Superior temporal gyrus (tissue), 1 donor: ENCODE data around the gene ETS1.
"Not testable (repeated sequence)": the region's sequence is repeated elsewhere in the genome, so short reads cannot be mapped to it uniquely, and the experiment has no call there.

ENCODE experiments used
- DNase-seq: peaks from one replicate; pipeline ENCODE4 v3.0.0-alpha.2; 2016; ENCODE audit errors: extremely low spot score

The ETS1 gene

GRCh38 chr11:128465531-128465930 is 121.8 kb downstream of the ETS1 start:
- DNase-seq = no peak

GRCh38 chr11:128464878-128465450 is 122.4 kb downstream of the ETS1 start:
- no peak for DNase-seq

GRCh38 chr11:128463979-128464378 is 123.4 kb downstream of the ETS1 start:
- DNase-seq = no peak

GRCh38 chr11:128463371-128463829 is 124.0 kb downstream of the ETS1 start:
- no peak for DNase-seq

- no peak for DNase-seq
Measured at GRCh38 chr11:128462922-128463321, 124.4 kb downstream of the ETS1 start.

GRCh38 chr11:128462189-128462588 is 125.2 kb downstream of the ETS1 start:
- no peak for DNase-seq

GRCh38 chr11:128458321-128458720 is 129.0 kb downstream of the ETS1 start:
- DNase-seq = no peak

- no peak for DNase-seq
Measured at GRCh38 chr11:128457874-128458273, 129.5 kb downstream of the ETS1 start.

GRCh38 chr11:128456566-128457268 is 130.6 kb downstream of the ETS1 start:
- DNase-seq = no peak

- DNase-seq = no peak
Measured at GRCh38 chr11:128455766-128456165, 131.6 kb downstream of the ETS1 start.

GRCh38 chr11:128453444-128454336 is 133.7 kb downstream of the ETS1 start:
- DNase-seq = peak; percentile 79

GRCh38 chr11:128451652-128452470 is 135.5 kb downstream of the ETS1 start:
- DNase-seq = peak; percentile 71

- DNase-seq = no peak
Measured at GRCh38 chr11:128450882-128451651, 136.3 kb downstream of the ETS1 start.

GRCh38 chr11:128450425-128450824 is 136.9 kb downstream of the ETS1 start:
- DNase-seq = not testable (repeated sequence)

- DNase-seq = no peak
Measured at GRCh38 chr11:128448981-128449713, 138.2 kb downstream of the ETS1 start.

- no peak for DNase-seq
Measured at GRCh38 chr11:128448200-128448886, 139.0 kb downstream of the ETS1 start.

- no peak for DNase-seq
Measured at GRCh38 chr11:128447233-128447632, 140.1 kb downstream of the ETS1 start.

- not testable (repeated sequence) for DNase-seq
Measured at GRCh38 chr11:128445921-128446320, 141.4 kb downstream of the ETS1 start.

GRCh38 chr11:128437136-128437535 is 150.2 kb downstream of the ETS1 start:
- DNase-seq = no peak

GRCh38 chr11:128434818-128435217 is 152.5 kb downstream of the ETS1 start:
- no peak for DNase-seq
